GM18861 (cell line): Measurements from ENCODE around the gene CCL3.

ENCODE experiments used
- ATAC-seq: cut with Tn5 transposase; IDR thresholded peaks from one replicate; pipeline ENCODE4 v1.9.1; 2021; ENCODE audit not compliant: unreplicated experiment

Gene CCL3

GRCh38 chr17:36055921-36056520, 33.9 kb downstream of the CCL3 start:
- no peak for ATAC-seq

DNA sequence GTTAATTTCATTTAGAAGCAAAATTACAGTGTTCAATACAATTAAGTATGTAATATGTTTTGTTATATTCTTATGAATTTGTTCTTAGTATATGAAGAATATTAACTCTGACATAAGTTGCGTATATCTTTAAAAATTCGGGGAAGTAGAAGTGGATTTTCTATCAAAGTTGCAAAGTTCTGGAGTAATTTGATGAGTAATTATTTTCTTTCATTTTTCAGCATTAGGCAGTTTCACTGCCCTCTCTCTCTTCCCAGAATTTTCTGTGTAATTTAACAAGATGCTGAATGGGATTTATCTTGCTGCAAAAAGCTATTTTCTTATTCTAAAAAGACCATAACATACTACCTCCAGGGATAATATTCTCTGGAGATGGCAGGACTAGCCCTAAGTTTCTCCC, 34.8 kb downstream of the CCL3 start:
- ATAC-seq, result no peak

- no peak for ATAC-seq
Measured at GRCh38 chr17:36049643-36050042, 40.3 kb downstream of the CCL3 start.

- no peak for ATAC-seq
Measured at GRCh38 chr17:36048066-36048465, 41.9 kb downstream of the CCL3 start.
